PC-9 (cell line): ENCODE data around the gene DGKD. TPM values are rescaled to one million over a fixed set of nuclear protein-coding genes. Genes with fewer than 3 reads are reported as not detected.

ENCODE experiments used
- BruUV-seq: library from RNA; stranded (reverse); fragments of 400-500 nt; replicated peaks from 2 replicates; lab custom pipeline; 2021; lab: Mats Ljungman, UMichigan
- CTCF ChIA-PET: fragments of 300-600 bp; sonication (Branson Sonifier 250); formaldehyde crosslinking; loops from one replicate; lab custom pipeline; 2022; ENCODE audit warnings: antibody characterized with exemption; lab: Charles Lee
- POLR2A ChIA-PET: fragments of 300-600 bp; sonication (Branson Sonifier 250); formaldehyde crosslinking; loops from one replicate; lab custom pipeline; 2022; ENCODE audit warnings: antibody characterized with exemption; ENCODE audit not compliant: unreplicated experiment; lab: Charles Lee
- DNase-seq, 2 experiments: peaks; one replicate each; pipeline versions ENCODE4 v3.0.0 to v3.0.0-alpha.2; 2015 to 2022; ENCODE audit warnings: mixed read lengths in 1 of 2
- H2AFZ ChIP-seq: fragments of 200-600 bp; sonication (generic); 2 replicates; pipeline ENCODE4 v1.8.1; 2017; ENCODE audit warnings: antibody characterized with exemption
- H3F3A ChIP-seq: fragments of 200-600 bp; sonication (generic); 2 replicates; pipeline ENCODE4 v1.8.1; 2017; ENCODE audit warnings: antibody characterized with exemption, mild to moderate bottlenecking, low read depth; ENCODE audit not compliant: insufficient read depth
- H3K27ac ChIP-seq: fragments of 200-600 bp; sonication (generic); 2 replicates; pipeline ENCODE4 v1.6.1; 2016; ENCODE audit warnings: mixed run types
- H3K27me3 ChIP-seq: fragments of 200-600 bp; sonication (generic); 2 replicates; pipeline ENCODE4 v1.6.1; 2016; ENCODE audit warnings: low read depth, mixed run types; ENCODE audit not compliant: insufficient read depth
- H3K36me3 ChIP-seq: fragments of 200-600 bp; sonication (generic); 2 replicates; pipeline ENCODE4 v1.6.1; 2016; ENCODE audit warnings: low read depth, mixed run types
- H3K4me1 ChIP-seq: fragments of 200-600 bp; sonication (generic); replicated peaks from 2 replicates; pipeline ENCODE4 v1.6.1; 2016; ENCODE audit warnings: mixed run types; ENCODE audit not compliant: insufficient read depth
- H3K4me2 ChIP-seq: fragments of 200-600 bp; sonication (generic); 2 replicates; pipeline ENCODE4 v1.6.1; 2017; ENCODE audit warnings: mixed run types
- H3K4me3 ChIP-seq: fragments of 200-600 bp; sonication (generic); 2 replicates; pipeline ENCODE4 v1.6.1; 2016; ENCODE audit warnings: mixed run types
- H3K79me2 ChIP-seq: fragments of 200-600 bp; sonication (generic); 2 replicates; pipeline ENCODE4 v1.6.1; 2017; ENCODE audit warnings: low read depth, mixed run types
- H3K9me2 ChIP-seq: fragments of 200-600 bp; sonication (generic); 2 replicates; pipeline ENCODE4 v1.8.1; 2017; ENCODE audit warnings: mild to moderate bottlenecking; ENCODE audit not compliant: insufficient read depth
- H3K9me3 ChIP-seq: fragments of 200-600 bp; sonication (generic); 2 replicates; pipeline ENCODE4 v1.8.1; 2016; ENCODE audit warnings: low read depth; ENCODE audit not compliant: insufficient read depth
- H4K20me1 ChIP-seq: fragments of 200-600 bp; sonication (generic); 2 replicates; pipeline ENCODE4 v1.8.1; 2017; ENCODE audit not compliant: insufficient read depth
- CTCF ChIP-seq: fragments of 200-600 bp; sonication (generic); conservative IDR thresholded peaks from 2 replicates; pipeline ENCODE4 v1.6.1; 2017; ENCODE audit warnings: mixed run types, antibody characterized with exemption, mild to moderate bottlenecking, moderate library complexity
- EZH2 ChIP-seq: fragments of 200-600 bp; sonication (generic); IDR thresholded peaks from 2 replicates; pipeline ENCODE4 v1.8.0; 2017; ENCODE audit warnings: antibody characterized with exemption, low read depth
- intact Hi-C: fragments of 100-400 bp; cut with micrococcal nuclease; formaldehyde crosslinking; loops from one replicate; pipeline ENCODE4 v1.10.0; 2022; ENCODE audit not compliant: unreplicated experiment
- total RNA-seq: library from RNA; stranded (reverse); gene quantifications from 2 replicates; pipeline ENCODE4 v1.2.3, GENCODE V29; 2021

The DGKD gene
- total RNA-seq, 1 experiment from 2014 or later: 59.5 TPM

GRCh38 chr2:233430651-233431050, 76.4 kb downstream of the DGKD start:
- CTCF ChIA-PET: no interaction called here
- POLR2A ChIA-PET: no interaction called here
- Histone ChIP-seq H4K20me1 (no peaks in the 10 kb centered on the region), H3K9me2 (no peaks in the 10 kb centered on the region; the same call in 1 of the 2 replicates), H3K36me3 (peaks cover 14% of the 10 kb centered on the region), H3F3A (peaks cover 41% of the 10 kb centered on the region), H3K9me3 (peaks cover 15% of the 10 kb centered on the region), H3K27me3 (no peaks in the 10 kb centered on the region), H3K27ac (peak overlapping the region; percentile 77), H3K79me2 (peaks cover 63% of the 10 kb centered on the region), H2AFZ (no peak overlapping the region), H3K4me3 (no peak overlapping the region), H3K4me2 (peak overlapping the region; percentile 20), H3K4me1 (peaks cover 39% of the 10 kb centered on the region)
- intact Hi-C loops: loop anchor here (1.0 kb wide), 2 partner anchors 8 to 15 kb away; no protein-coding TSS in a partner anchor
- TF ChIP-seq EZH2 (no peak), CTCF (no peak)
- no TSS peak for BruUV-seq
- DNase-seq: no peak

GRCh38 chr2:233433029-233433428, 78.7 kb downstream of the DGKD start:
- H3K4me3 ChIP-seq: no peak overlapping the region
- no peaks in the 10 kb centered on the region for H3K9me3 ChIP-seq
- no peaks in the 10 kb centered on the region for H3K27me3 ChIP-seq
- DNase-seq: no peak
- no peaks in the 10 kb centered on the region; the same call in 1 of the 2 replicates for H3K9me2 ChIP-seq
- H3K4me2 ChIP-seq: no peak overlapping the region
- intact Hi-C loops: no loop called here
- H3K36me3 ChIP-seq: no peaks in the 10 kb centered on the region; the same call in 1 of the 2 replicates
- no peak overlapping the region for H3K27ac ChIP-seq
- peaks cover 24% of the 10 kb centered on the region for H3K4me1 ChIP-seq
- H2AFZ ChIP-seq: no peak overlapping the region
- CTCF ChIA-PET: interaction anchor here (0.6 kb wide), 1 partner anchor 1401 kb away, joined by 3 read pairs; no protein-coding TSS in a partner anchor
- TF ChIP-seq CTCF (no peak), EZH2 (no peak)
- no peaks in the 10 kb centered on the region for H4K20me1 ChIP-seq
- H3F3A ChIP-seq: peaks cover 28% of the 10 kb centered on the region; the same call in 1 of the 2 replicates
- BruUV-seq: no TSS peak
- peaks cover 39% of the 10 kb centered on the region; the same call in 1 of the 2 replicates for H3K79me2 ChIP-seq
- POLR2A ChIA-PET: no interaction called here

GRCh38 chr2:233433794-233434193, 79.5 kb downstream of the DGKD start:
- Histone ChIP-seq H3K4me3 (no peak overlapping the region), H3K9me2 (no peaks in the 10 kb centered on the region; the same call in 1 of the 2 replicates), H3K79me2 (peaks cover 32% of the 10 kb centered on the region; the same call in 1 of the 2 replicates), H3F3A (peaks cover 28% of the 10 kb centered on the region; the same call in 1 of the 2 replicates), H3K4me1 (peaks cover 23% of the 10 kb centered on the region), H4K20me1 (no peaks in the 10 kb centered on the region), H3K9me3 (no peaks in the 10 kb centered on the region), H2AFZ (no peak overlapping the region), H3K27me3 (no peaks in the 10 kb centered on the region), H3K36me3 (peaks cover 2% of the 10 kb centered on the region; the same call in 1 of the 2 replicates), H3K4me2 (no peak overlapping the region), H3K27ac (no peak overlapping the region)
- no TSS peak for BruUV-seq
- intact Hi-C loops: no loop called here
- ChIA-PET CTCF (no interaction called here), POLR2A (no interaction called here)
- no peak for DNase-seq
- TF ChIP-seq EZH2: no peak
- no peak for TF ChIP-seq CTCF
